Thoracic aorta (tissue), 2 donors: ENCODE results near the gene PDK2. TPM values are rescaled to one million over a fixed set of nuclear protein-coding genes. Genes with fewer than 3 reads are reported as not detected.

Experiments used
- ATAC-seq: fragments of 150-250 bp; one replicate; pipeline ENCODE4 v1.8.0; 2017; ENCODE audit warnings: low read depth; ENCODE audit not compliant: insufficient number of reproducible peaks, low FRiP score
- DNase-seq: peaks from one replicate; pipeline ENCODE4 v3.0.0-alpha.2; 2020; ENCODE audit warnings: low spot score
- H3K27ac ChIP-seq, 2 donors: fragments of 200-600 bp; sonication (generic); 1 replicate in 1 of 2; 2 replicates in 1 of 2; pipeline ENCODE4 v1.5.1; 2016; ENCODE audit warnings: mild to moderate bottlenecking in 2 of 2, moderate library complexity in 2 of 2
- H3K27me3 ChIP-seq: fragments of 200-600 bp; sonication (generic); replicated peaks from 2 replicates; pipeline ENCODE4 v1.6.0; 2016; ENCODE audit warnings: mild to moderate bottlenecking; ENCODE audit not compliant: insufficient read depth
- H3K36me3 ChIP-seq: fragments of 200-600 bp; sonication (generic); one replicate; pipeline ENCODE4 v1.5.1; 2016
- H3K4me1 ChIP-seq, 2 donors: fragments of 200-600 bp; sonication (generic); 1 replicate in 1 of 2; 2 replicates in 1 of 2; pipeline versions ENCODE4 v1.5.1 to v1.6.0; 2016; ENCODE audit warnings: low read depth in 2 of 2, mild to moderate bottlenecking in 1 of 2; ENCODE audit not compliant: control insufficient read depth in 1 of 2
- H3K4me3 ChIP-seq: fragments of 200-600 bp; sonication (generic); 2 replicates; pipeline ENCODE4 v1.5.1; 2016; ENCODE audit warnings: mild to moderate bottlenecking
- H3K9me3 ChIP-seq: fragments of 200-600 bp; sonication (generic); 2 replicates; pipeline ENCODE4 v1.5.1; 2016
- CTCF ChIP-seq: fragments of 200-600 bp; sonication (generic); IDR thresholded peaks from one replicate; pipeline ENCODE4 v1.5.1; 2019; ENCODE audit warnings: antibody characterized with exemption
- total RNA-seq, 2 donors: library from RNA; depleted of rRNA; stranded (reverse); fragments of >200 nt; gene quantifications; one replicate each; pipeline versions ENCODE4 v1.1.0 to v1.2.3, GENCODE V29; 2016

Gene PDK2
- total RNA-seq, 2 donors from 2014 or later, result 35.5 to 74.9 TPM

GRCh38 chr17:50153650-50154575 lies 58.8 kb downstream of the PDK2 start:
- DNase-seq, result no peak
- Histone ChIP-seq H3K4me1 (peaks cover 39 to 51% of the 10 kb centered on the region in 2 donors), H3K9me3 (no peaks in the 10 kb centered on the region), H3K27me3 (no peaks in the 10 kb centered on the region), H3K36me3 (no peaks in the 10 kb centered on the region), H3K27ac (peak overlapping the region; percentile 90 to 94), H3K4me3 (no peak overlapping the region)
- no peak for TF ChIP-seq CTCF
- ATAC-seq, result no peak

GRCh38 chr17:50154604-50155003 lies 59.5 kb downstream of the PDK2 start:
- H3K4me3 ChIP-seq, result no peak overlapping the region
- H3K9me3 ChIP-seq, result no peaks in the 10 kb centered on the region
- H3K36me3 ChIP-seq, result no peaks in the 10 kb centered on the region
- TF ChIP-seq CTCF, result no peak
- H3K27ac ChIP-seq, result peak overlapping the region; percentile 90 to 94
- peaks cover 39 to 51% of the 10 kb centered on the region in 2 donors for H3K4me1 ChIP-seq
- no peaks in the 10 kb centered on the region for H3K27me3 ChIP-seq
- DNase-seq (no peak), ATAC-seq (no peak)

- no peaks in the 10 kb centered on the region for H3K36me3 ChIP-seq
- H3K4me1 ChIP-seq, result peaks cover 39 to 51% of the 10 kb centered on the region in 2 donors
- H3K27ac ChIP-seq, result peak overlapping the region; percentile 90 to 94
- H3K4me3 ChIP-seq, result peak overlapping the region; percentile 35
- no peaks in the 10 kb centered on the region for H3K9me3 ChIP-seq
- no peaks in the 10 kb centered on the region for H3K27me3 ChIP-seq
- no peak for TF ChIP-seq CTCF
- peak; percentile 63 for DNase-seq
- ATAC-seq, result no peak
These were observed 60.1 kb downstream of the PDK2 start for GRCh38 chr17:50155115-50155819.

GRCh38 chr17:50157891-50158290 lies 62.7 kb downstream of the PDK2 start:
- peak overlapping the region; percentile 90 to 94 for H3K27ac ChIP-seq
- no peak for ATAC-seq
- H3K4me3 ChIP-seq, result no peak overlapping the region

More at GRCh38 chr17:50157891-50158290, 62.7 kb downstream of the PDK2 start:
- Histone ChIP-seq H3K9me3 (no peaks in the 10 kb centered on the region), H3K4me1 (peaks cover 32 to 52% of the 10 kb centered on the region in 2 donors), H3K27me3 (no peaks in the 10 kb centered on the region), H3K36me3 (no peaks in the 10 kb centered on the region)
- DNase-seq, result no peak
- no peak for TF ChIP-seq CTCF
